Heart right ventricle (tissue), 16 donors: ENCODE data around the gene ABRAXAS1. TPM values are rescaled to one million over a fixed set of nuclear protein-coding genes. Genes with fewer than 3 reads are reported as not detected.
"Not testable (repeated sequence)": the region's sequence is repeated elsewhere in the genome, so short reads cannot be mapped to it uniquely, and the experiment has no call there.

Experiments
- ATAC-seq, 8 donors: fragments of 200-7000 bp; cut with Tn5 transposase; one replicate each; pipeline ENCODE4 v1.9.1; 2020; ENCODE audit warnings: mild to moderate bottlenecking in 8 of 8, moderate library complexity in 8 of 8, moderate number of reproducible peaks in 1 of 8
- DNase-seq, 2 donors: peaks; one replicate each; pipeline ENCODE4 v3.0.0-alpha.2; 2020
- H3K27ac ChIP-seq, 10 donors: fragments of 200-600 bp; sonication (generic) in 2 of 10; one replicate each; pipeline versions ENCODE4 v1.5.0 to v1.8.0; 2020 to 2022; ENCODE audit warnings: mild to moderate bottlenecking in 3 of 10
- H3K27me3 ChIP-seq, 7 donors: fragments of 200-600 bp; one replicate each; pipeline ENCODE4 v1.8.0; 2021 to 2022; ENCODE audit warnings: mild to moderate bottlenecking in 2 of 7
- H3K36me3 ChIP-seq, 9 donors: fragments of 200-600 bp; sonication (generic) in 1 of 9; one replicate each; pipeline versions ENCODE4 v1.5.0 to v1.8.0; 2020 to 2022; ENCODE audit warnings: mild to moderate bottlenecking in 2 of 9
- H3K4me1 ChIP-seq, 9 donors: fragments of 200-600 bp; sonication (generic) in 1 of 9; one replicate each; pipeline versions ENCODE4 v1.5.0 to v1.8.0; 2020 to 2022; ENCODE audit warnings: mild to moderate bottlenecking in 4 of 9
- H3K4me3 ChIP-seq, 10 donors: fragments of 200-600 bp; sonication (generic) in 2 of 10; one replicate each; pipeline versions ENCODE4 v1.5.0 to v1.8.0; 2020 to 2022; ENCODE audit warnings: mild to moderate bottlenecking in 7 of 10, moderate library complexity in 2 of 10
- H3K9me3 ChIP-seq, 11 donors: fragments of 200-600 bp in 10 of 11; sonication (generic) in 2 of 11; one replicate each; pipeline versions ENCODE4 v1.5.0 to v1.8.0; 2013 to 2022; ENCODE audit warnings: mild to moderate bottlenecking in 2 of 11, control low read depth in 1 of 11, moderate library complexity in 1 of 11
- CTCF ChIP-seq, 9 donors: fragments of 200-600 bp; sonication (generic) in 2 of 9; IDR thresholded peaks; one replicate each; pipeline versions ENCODE4 v1.5.0 to v1.8.0; 2021 to 2022; ENCODE audit warnings: antibody characterized with exemption in 9 of 9, mild to moderate bottlenecking in 5 of 9, moderate library complexity in 1 of 9
- WGBS, 2 donors: extraction: QIAGEN DNeasy Blood & Tissue Kit; methylation state at CpG; one replicate each; pipeline ENCODE4 v1.1.7; 2013; ENCODE audit warnings: inconsistent platforms in 1 of 2; 5-methylcytosine and 5-hydroxymethylcytosine counted together
- intact Hi-C, 10 donors: fragments of 100-400 bp; cut with DNase I; formaldehyde crosslinking; loops; one replicate each; pipeline versions ENCODE4 v1.11.1 to v1.14.2; 2022
- polyA plus RNA-seq, 2 donors: library from polyadenylated mRNA; stranded (reverse); fragments of 200-250 nt; gene quantifications; one replicate each; pipeline ENCODE4 v1.2.3, GENCODE V29; 2013
- total RNA-seq, 10 donors: library from RNA; stranded (reverse); fragmentation: NEBNext Ultra II Directional in 3 of 10; extraction: Animal tissue kit (Norgen Biotek cat#: 25700) in 3 of 10; gene quantifications; one replicate each; pipeline versions ENCODE4 v1.2.1 to v1.2.4, GENCODE V29; 2021 to 2023
- donor health status: Arrhythmogenic right ventricular cardiomyopathy.
- donor health status: ischemic (EF 13 %, LVEDD 7.1; RV severe dilation, severe dysfunction).
- donor health status: healthy with polysubstance abuse.
- donor health status: DM: no; HTN: yes; CAD: no.
- donor health status: DM: no; HTN: no; CAD: no.
- donor health status: ischemic (EF 25% LVEDD 6.9; RV normal size, moderate dysfunction).
- donor health status: ischemic (EF 25% LVEDD 5.7; RV mildly dilated, moderate dysfunction).
- donor health status: healthy.
- donor health status: DM: yes; HTN: yes; CAD: no.
- donor health status: Ischemic cardiomyopathy.
- donor health status: ischemic (EF 35%, LVEDD 5.7; RV mildly dilated, moderate dysfunction).
- donor health status: nonischemic (EF 11% LVEDD 7.7; RV severe dilation, severe dysfunction).
- donor health status: DM: yes; HTN: yes; CAD: no.
- donor health status: PGD.
- donor health status: ischemic (EF 29% LVEDD 5.4; RV normal size, mild dysfunction).
- donor health status: nonischemic (EF 23%, LVEDD 6.1; RV moderate dilation, normal function).

The ABRAXAS1 gene
- total and polyA plus RNA-seq, 12 donors: 2.3 to 11.0 (median 6.5) TPM

GRCh38 chr4:83504503-83504902, 19.6 kb upstream of the ABRAXAS1 start:
- Histone ChIP-seq H3K27me3 (no peaks in the 10 kb centered on the region), H3K4me3 (no peak overlapping the region), H3K4me1 (no peaks in the 10 kb centered on the region), H3K36me3 (no peaks in the 10 kb centered on the region), H3K27ac (no peak overlapping the region), H3K9me3 (no peaks in the 10 kb centered on the region)
- no peak for TF ChIP-seq CTCF (IDR thresholded peaks at IDR 0.05)
- DNase-seq (no peak), ATAC-seq (no peak)
- intact Hi-C loops: no loop called here
- 64 to 76% methylated on average over 4 of the region's 4 CpGs for WGBS, 2 donors

- no peaks in the 10 kb centered on the region for H3K4me1 ChIP-seq
- DNase-seq (no peak), ATAC-seq (no peak)
- no peaks in the 10 kb centered on the region for H3K9me3 ChIP-seq
- no peak for TF ChIP-seq CTCF (IDR thresholded peaks at IDR 0.05)
- intact Hi-C loops: no loop called here
- no peak overlapping the region for H3K27ac ChIP-seq
- no peaks in the 10 kb centered on the region for H3K36me3 ChIP-seq
- H3K4me3 ChIP-seq: no peak overlapping the region
- H3K27me3 ChIP-seq: no peaks in the 10 kb centered on the region
Observed at GRCh38 chr4:83503974-83504373, 19.1 kb upstream of the ABRAXAS1 start.

- H3K36me3 ChIP-seq, H3K9me3 ChIP-seq, DNase-seq, H3K27me3 ChIP-seq, H3K27ac ChIP-seq, H3K4me1 ChIP-seq, H3K4me3 ChIP-seq, intact Hi-C loops, ATAC-seq: not testable (repeated sequence)
- WGBS, 2 donors: 89 to 93% methylated on average over 3 of the region's 3 CpGs
Observed at GRCh38 chr4:83501671-83502070, 16.8 kb upstream of the ABRAXAS1 start.

GRCh38 chr4:83498187-83498586, 13.3 kb upstream of the ABRAXAS1 start:
- 90 to 95% methylated on average over 1 of the region's 1 CpG for WGBS, 2 donors
- Histone ChIP-seq H3K4me1 (no peaks in the 10 kb centered on the region), H3K4me3 (no peak overlapping the region), H3K27ac (no peak overlapping the region), H3K27me3 (no peaks in the 10 kb centered on the region), H3K36me3 (no peaks in the 10 kb centered on the region), H3K9me3 (no peaks in the 10 kb centered on the region)
- no peak for DNase-seq
- intact Hi-C loops: no loop called here
- no peak for ATAC-seq
- no peak for TF ChIP-seq CTCF (IDR thresholded peaks at IDR 0.05)

- 54 to 61% methylated on average over 8 of the region's 8 CpGs for WGBS, 2 donors
- intact Hi-C loops, H3K36me3 ChIP-seq, DNase-seq, H3K9me3 ChIP-seq, H3K27ac ChIP-seq, H3K4me3 ChIP-seq, ATAC-seq, H3K27me3 ChIP-seq, H3K4me1 ChIP-seq: not testable (repeated sequence)
Observed at GRCh38 chr4:83496085-83496917, 11.4 kb upstream of the ABRAXAS1 start.
